Stimulated activated CD4-positive, alpha-beta T cell treated with anti-CD3 and anti-CD28 coated beads, Interleukin-12 subunit alpha, Interleukin-12 subunit beta, amount 100 ng/mL, for 48 hours (primary cell): ENCODE data around the gene FGD5.

ENCODE experiments used
- DNase-seq, 3 donors: peaks; one replicate each; pipeline ENCODE4 v3.0.0-alpha.2; 2020; ENCODE audit warnings: low read depth in 2 of 3, low spot score in 1 of 3

The FGD5 gene

DNA sequence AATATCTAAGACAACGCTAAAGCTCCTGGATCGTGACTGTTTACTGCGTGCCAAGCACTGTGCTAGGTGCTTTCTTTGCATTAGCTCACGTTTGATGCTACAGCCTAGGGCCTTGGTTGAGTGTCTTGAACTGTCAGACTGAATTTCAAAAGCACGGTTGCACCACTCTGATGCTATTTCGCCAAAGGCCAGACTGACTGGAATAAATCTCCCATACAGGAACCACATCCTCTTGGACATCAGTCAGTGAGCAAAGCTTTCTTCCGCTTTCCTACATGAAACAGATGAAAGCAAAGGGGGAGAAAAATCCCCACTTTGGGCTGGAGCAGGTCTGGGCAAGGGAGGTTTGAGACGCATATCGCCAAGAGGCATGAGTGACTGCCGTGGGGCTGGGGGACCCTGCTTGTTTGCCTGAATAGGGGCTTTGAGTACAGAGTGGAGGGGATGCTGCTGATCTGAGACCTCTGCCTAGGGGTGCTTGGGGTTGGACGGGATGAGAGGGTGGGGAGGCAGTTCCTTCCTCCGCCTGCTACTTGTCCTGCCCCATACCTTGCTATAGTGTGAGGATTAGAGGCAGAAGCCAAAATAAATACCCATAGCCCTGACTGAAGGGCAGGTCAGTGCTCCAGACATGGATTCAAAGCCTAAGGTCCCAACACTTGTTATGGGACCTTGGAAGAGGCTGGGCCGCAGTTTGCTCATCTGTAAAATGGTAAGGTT, 5.3 kb downstream of the FGD5 start:
- no peak for DNase-seq

DNA sequence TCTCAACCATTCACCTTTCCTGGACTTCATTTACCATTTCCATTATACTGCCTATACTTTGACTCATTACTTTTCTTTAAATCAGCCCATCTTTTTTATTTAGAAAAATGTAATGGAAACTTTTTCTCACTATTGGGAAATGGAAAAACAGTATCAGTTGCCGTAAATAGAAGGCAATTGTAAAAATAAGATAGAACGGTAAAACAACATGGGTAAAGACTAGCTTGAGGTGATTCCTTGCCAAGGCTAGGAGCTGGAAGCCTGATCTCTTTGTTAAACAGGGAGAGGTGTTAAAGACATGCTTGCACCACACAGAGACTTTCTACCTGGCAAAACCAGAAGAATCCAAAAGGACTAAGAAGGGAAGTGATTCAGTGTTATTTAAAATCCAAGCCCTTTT, 5.9 kb downstream of the FGD5 start:
- no peak for DNase-seq

DNA sequence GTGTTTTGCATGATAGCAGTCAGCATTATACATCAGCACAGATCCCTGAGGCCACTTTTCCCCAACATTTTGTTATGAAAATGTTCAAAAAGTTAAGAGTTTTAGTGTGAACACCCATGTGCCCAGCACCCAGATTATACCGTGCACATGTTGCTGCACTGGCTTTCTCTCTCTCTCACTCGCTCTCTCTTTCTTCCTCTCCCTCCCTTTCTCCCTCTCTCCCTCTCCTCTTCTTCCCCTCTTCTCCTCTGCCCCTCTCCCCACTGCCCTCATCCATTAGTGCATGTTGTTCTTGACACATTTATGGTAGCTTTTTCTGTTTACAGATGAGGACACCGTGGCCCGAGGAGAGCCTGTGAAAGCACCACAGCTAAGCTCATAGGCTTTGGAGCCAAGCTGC, 7.3 kb downstream of the FGD5 start:
- DNase-seq, result no peak

DNA sequence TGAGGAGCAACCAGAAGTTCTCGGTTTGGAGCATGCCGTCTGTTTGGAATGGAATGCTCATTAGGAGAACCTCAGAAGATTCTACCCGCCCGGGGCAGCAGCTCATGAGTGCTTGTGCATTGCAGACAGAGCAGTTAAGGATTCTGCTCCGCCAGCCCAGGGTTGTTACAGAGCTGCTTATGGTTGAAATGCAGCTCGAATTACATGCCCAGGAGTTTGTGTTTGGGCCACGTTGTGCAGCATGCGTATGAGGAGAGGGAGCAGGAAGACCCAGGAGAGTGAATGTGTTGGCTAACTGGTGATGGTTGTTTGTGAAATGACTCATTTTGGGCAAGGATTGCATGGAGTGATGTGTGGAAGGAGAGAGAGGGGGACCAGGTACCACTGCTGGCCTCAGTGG, 9.0 kb downstream of the FGD5 start:
- no peak for DNase-seq

DNA sequence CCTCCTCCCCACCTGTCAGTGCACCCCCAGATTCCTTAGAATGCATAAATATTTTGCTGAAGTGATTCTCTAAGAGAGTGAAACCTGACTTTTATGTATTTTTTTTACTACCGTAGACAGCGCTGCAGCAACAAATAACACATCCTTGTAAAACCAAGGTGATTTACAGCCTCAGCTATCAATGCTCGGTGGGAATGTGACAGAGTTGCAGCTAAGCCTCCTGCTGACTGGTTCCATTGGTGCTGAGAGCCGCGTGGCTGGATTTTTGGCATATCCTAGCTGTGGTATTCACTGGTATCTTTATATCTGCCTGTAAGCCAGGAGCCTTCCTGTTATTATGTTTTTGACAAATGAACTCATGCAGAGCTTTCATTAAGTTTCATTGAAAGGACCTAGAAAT, 11.0 kb downstream of the FGD5 start:
- no peak for DNase-seq

DNA sequence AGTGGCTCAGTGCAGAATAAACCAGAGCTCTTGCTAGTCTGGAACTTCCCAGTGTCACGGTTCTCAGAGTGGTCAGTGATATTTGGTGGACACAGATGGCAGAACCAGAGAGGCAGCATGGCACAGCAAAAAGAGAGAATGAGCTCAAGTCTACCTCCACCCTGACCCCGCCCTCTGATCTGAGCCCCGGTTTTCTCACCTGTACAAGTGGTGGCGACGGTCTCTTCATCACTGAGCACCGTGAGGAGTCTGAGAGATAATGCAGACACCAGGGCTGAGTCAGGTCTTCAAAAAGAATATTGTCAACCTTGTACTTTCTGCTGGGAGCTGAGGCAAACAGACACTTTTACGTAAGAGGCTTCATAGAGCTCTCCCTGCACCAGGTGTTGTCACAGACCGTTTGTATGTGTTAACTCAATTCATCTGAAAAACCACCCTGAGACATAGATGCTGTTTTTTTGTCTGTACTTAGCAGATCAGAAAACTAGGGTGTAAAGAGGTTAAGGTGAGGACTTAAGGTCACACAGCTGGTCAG, 13.2 kb downstream of the FGD5 start:
- no peak for DNase-seq

DNA sequence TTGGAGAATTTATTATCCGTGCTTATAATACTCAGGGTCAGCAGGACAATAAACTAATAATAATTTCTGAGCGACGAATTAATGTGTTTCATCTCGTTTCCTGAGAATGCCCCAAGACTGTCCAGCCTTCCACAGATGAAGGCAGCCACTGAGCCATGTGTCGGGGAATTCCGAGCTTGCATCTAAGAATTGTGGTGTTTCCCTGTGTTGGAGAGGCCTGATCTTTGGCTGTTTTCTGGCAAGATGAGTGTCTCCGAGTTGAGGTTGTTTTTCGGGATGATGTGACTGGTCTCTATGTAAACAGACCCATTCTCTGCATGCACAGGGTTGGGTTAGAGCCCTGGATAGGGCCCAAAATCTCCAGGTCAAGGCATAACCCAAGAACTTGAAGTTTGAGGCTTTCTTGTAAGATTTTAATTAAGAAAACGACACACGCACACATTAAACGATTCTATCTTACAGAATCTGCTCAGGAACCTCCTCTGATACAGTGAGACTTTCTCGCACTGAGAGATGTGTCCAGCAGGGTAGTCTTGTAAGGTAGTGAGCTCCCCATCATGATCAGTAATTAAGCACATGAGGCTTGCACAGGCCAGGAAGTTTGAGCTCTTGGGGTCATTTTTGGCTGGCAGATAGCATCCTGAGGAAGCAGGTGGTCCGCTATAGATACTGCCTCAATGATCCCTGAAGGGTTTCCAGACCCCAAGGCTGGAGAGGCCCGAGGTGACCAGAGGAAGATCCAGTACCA, 14.4 kb downstream of the FGD5 start:
- DNase-seq, result no peak

DNA sequence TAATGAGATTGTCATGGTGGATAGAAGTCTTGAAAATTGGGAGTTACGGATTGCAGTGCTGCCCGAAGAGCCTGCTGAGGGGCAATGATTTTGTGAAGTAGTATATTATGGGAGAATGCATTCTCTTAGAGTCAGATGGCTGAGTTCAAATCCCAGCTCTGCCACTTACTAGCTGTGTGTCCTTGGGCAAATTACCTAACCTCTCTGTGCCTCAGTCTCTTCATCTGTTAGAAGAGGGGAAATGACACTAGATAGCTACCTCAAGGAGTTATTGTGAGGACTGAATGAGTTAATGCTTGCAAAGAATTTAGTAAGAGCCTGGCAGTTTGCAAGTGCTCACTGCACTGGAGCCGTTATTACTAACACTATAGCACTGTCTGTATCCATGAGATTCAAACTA, 15.4 kb downstream of the FGD5 start:
- DNase-seq, result no peak

DNA sequence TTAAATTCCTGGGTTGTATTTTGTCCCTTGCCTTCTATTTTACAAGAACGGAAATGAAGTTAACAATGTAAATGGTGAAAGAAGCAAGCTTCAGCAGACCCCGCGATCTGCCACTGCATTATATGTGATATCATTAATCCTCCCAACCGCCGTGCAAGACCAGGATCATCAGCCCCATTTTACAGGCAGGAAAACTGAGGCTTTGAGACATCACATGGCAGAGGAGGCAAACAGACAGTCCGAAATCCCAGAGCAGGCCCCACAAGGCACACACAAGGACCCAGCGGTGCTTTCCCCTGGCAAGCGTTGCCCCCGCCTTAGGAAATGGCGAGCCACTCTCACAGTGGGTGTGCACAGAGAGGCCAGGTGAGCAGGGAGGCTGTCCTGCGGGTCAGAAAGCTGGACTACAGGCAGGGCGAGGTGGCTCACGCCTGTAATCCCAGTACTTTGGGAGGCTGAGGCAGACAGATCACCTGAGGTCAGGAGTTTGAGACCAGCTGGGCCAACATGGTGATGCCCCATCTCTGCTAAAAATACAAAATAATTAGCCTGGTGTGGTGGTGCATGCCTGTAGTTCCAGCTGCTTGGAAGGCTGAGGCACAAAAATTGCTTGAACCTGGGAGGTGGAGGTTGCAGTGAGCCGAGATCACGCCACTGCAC, 16.2 kb downstream of the FGD5 start:
- DNase-seq, result no peak

DNA sequence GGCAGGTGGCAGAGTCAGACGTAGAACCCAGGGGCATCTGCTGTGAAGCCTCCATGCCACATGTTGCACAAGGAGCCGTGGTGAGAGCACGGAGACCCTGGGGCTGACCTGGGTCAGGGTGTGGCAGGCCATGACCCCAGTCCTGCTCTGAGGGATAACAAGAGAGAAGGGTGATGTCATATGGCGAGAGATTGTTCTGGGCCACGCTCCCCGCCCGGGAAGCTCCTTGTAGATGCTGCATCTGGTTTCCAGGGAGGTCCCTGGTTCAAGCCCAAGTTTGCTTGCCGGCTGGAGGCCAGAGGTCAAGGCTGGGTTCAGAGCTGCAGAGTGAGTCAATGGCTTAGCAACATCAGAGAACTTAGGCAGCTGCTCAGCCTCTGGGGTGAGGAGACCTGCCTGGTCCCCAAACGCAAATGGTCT, 17.3 kb downstream of the FGD5 start:
- DNase-seq, result no peak

DNA sequence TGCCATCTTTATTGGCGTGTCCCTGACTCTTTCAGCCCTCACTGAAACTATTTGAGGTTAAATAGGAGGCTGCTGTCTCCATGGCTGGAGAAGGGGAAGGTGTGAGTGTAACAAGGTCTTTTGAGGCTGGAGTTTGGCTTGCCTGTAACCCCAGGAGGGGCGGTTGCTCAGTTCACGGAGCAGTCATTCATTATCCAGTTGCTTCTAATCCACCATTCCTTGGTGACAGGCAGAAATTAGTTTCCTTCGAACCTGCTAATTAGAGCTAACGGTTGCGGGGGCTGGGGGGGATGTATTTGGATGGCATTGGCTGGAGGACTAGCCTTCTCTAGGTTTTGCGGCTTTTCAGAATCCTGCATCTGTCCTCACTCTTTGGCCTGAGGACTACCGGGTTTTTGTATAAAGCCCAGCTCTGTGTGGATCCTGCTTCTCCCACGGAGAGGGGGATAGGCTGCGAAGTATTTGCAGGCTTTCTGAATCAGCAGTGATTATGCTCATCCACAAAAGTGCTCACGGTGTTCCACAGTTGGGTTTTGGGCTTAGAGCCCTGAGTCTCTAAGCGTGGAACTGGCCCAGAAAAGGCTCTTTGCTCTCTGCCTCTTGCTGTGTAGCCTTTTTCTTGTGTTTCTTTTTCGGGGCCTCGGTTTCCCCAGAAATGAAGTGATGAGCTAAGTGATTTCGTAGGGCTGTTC, 18.6 kb downstream of the FGD5 start:
- DNase-seq, result no peak

DNA sequence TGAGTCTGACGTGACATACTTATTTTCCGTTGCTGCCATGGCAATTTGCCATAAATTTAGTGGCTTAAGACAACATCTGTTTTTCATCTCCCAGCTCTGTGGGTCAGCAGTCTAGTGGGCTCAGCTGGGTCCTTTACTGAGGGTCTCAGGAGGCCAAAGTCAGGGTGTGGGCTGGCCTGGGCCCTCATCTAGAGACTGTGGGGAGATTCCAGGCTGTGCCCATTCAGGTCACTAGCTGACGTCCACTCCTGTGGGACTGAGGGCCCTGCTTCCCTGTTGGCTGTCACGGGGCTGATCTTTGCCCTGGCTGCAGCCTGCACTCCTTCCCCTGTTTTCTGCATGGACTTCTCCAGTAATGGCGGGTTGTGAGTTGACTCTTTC, 19.1 kb downstream of the FGD5 start:
- no peak for DNase-seq

DNA sequence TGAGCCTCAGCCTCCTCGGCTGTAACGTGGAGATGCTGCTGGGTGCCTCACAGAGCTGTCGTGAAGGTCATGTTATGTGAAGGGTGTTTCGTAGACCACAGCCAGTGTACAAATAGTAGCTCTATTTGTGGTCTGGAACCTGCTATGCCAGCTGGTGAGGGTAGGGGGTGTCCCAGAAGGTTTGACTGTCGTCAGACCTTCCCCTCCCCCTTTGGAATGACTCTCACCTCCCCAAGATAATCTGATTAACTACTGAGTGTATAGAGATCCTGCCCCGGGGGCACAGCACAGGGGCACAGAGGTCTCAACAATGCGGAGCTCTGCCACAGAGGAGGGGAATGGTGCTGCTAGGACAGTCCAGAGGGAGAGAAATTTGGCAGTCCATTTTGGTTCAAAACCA, 20.5 kb downstream of the FGD5 start:
- no peak for DNase-seq

DNA sequence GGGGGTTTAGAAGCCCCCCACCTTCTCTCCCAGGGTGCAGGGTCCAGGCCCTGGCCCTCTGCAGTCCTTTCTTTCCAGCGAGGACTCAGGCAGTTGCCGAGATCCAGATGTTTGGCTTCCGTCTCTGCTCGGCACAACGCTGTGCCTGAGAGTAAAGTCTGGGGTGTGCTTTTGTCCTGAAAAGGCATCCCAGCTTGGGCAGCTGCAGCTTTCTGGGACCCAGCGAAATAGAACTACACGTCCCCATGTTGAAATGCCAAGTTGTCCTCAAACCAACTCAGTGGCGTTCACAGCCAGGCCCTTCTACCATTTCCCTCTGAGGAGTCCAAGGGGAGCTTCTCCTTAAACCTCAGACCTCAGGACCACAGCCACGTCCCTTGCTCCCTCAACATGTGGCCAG, 23.1 kb downstream of the FGD5 start:
- no peak for DNase-seq

DNA sequence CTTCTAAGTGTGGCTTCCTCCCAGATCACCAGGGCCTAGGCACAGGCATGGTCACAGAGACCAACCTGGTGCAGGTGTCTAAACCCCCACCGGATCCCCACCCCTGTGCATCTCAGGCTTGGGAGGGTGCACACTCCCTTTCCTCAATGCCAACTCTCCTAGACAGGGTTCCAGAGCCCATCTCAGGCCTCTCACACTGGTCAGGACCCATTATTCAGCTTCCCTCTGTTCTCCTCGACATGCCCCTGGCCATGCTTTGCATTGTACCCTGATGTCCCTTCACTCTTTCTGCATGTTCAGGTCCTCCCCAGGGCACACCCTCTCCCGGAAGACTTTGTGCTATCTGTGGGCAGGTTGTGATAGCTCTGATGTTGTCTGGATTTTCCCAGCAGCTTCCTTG, 23.5 kb downstream of the FGD5 start:
- DNase-seq, result no peak

DNA sequence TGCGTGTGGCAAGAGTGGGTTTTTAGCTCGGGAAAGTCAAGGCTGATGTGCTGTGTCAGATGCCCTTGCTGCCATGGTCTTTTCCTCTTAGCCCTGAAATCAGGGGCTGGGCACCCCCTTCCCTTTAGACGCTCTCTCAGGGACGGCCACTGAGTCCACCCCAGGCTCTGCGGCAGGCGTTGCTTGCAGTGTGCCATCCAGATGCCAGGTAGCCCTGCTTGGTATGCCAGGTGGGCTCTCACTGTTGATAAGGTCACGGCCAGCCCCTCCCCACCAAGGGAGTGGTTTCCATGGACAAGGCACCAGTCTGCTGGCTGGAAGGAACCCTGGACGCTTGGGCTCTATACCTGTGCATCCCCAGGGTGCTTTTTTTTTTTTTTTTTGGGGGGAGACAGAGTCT, 24.6 kb downstream of the FGD5 start:
- DNase-seq, result no peak

DNA sequence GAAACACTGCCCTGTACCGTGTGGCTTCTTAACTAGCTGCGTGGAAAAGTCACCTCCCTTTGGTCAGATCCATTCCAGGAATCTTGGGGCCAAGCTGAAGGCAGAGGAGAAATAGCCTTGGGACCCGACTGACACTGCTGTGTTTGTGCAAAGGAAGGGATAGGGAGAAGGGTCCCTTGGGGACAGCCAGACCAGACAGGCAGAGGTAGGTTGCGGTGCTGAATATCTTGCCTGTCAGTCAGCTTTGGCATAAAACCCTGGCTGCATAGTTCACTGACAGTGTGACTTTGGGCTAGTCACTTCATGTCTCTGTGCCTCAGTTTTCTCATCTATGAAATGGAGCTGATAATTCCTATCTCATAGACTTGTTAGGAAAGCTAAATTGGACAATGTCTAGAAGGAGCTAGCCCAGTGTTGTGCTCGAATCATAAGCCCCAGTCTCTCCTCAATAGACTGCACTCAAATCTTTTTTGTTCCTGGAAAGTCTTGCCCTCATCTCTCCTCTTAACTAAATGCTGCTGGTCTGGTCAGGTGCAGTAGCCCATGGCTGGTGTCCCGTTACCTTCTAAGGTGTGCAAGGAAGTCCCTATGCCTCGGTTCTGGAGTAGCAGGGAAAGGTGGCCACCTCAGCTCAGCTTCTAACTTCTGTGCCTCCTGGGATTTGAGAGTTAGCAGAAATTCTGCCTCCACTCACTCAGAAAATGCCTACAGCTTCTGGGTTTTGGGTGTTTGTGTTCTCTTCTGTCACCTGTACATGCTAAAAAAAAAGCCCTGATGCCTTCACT, 25.8 kb downstream of the FGD5 start:
- no peak for DNase-seq

DNA sequence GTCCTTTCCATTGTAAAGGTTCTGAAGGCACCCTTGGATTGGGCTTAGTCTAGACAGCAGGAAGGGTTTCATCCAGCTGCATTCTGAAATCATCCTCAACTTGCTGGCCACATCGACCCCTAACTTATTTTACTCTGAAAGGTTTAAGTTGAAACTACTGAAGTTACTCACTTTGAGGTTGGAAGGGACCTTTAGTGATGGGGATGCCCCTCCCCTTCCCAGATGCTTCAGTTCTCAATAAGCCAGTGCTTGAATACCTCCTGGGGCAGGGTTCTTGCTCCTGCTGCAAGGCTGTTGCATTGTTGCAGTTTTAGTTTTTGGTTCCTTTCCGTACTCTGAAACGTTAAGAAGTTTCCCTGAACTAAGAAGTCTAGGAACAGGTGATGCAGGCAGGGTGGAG, 26.4 kb downstream of the FGD5 start:
- DNase-seq, result peak in 1 of 3 donors; percentile 5

DNA sequence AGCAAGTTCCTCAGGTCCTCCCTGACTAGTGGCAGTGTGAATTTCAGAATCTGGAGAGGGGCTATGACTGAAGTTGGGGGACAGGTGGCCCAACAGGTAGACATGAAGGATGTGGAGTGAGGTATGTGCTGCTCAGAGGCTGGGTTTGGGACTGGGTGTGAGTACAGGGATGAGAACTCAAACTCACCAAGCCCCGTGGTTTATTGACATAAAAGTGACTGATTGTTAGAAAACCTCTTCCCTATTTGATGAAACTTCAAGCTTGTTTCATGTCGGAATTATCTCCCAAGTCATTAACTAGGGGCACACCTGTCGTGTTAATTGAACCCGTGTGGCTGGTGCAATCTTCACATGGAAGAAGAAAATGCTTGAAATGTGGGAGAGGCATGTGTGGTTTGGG, 27.1 kb downstream of the FGD5 start:
- no peak for DNase-seq

DNA sequence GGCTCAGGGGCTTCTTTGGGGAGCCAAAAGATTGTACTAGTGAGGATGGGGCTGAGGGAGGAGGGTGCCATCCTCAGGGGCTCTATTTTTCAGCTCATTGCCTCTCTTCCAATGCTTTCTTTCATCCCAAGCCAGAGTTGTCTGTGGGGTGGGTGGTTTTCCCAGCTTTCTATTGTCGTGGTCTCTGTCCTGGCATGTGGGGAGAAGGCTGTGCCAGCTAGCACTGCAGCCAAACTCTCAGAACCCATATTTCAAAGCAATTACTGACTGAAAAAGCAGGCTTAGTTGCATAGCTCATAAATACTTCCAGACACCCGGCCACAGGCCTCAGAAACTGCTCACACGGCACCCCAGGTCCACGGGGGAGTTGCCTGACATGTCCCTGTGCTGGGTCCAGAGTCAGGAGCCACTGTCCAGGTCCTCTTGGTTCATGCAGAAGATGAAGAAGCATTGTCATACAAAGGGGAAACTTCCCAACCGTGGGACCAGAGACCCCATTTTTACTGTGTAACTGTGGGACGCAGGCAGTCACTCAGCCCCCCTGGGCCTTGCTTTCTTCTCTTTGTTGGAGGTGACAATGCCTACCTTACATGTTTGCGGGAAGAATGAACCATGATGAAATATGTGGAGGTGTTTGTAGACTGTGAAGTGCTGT, 27.6 kb downstream of the FGD5 start:
- no peak for DNase-seq
